H1 (cell line): Measurements from ENCODE around the gene ZFAND4. TPM values are rescaled to one million over a fixed set of nuclear protein-coding genes. Genes with fewer than 3 reads are reported as not detected.

Experiments used
- ATF3 ChIP-seq: IDR thresholded peaks from 2 replicates; pipeline ENCODE4 v1.6.1; 2011; ENCODE audit warnings: low read depth, mild to moderate bottlenecking, low read length; ENCODE audit not compliant: insufficient read depth
- CHD7 ChIP-seq: fragments of 300-600 bp; sonication (generic); IDR thresholded peaks from 2 replicates; pipeline ENCODE4 v1.7.1; 2012; ENCODE audit warnings: low read length, moderate library complexity, mild to moderate bottlenecking, inconsistent platforms; ENCODE audit not compliant: insufficient replicate concordance
- EP300 ChIP-seq, 2 experiments: IDR thresholded peaks; 1 replicate in 1 of 2; 2 replicates in 1 of 2; pipeline ENCODE4 v1.6.1; 2011 to 2012; ENCODE audit warnings: low read depth in 2 of 2, low read length in 2 of 2, mild to moderate bottlenecking in 2 of 2, borderline replicate concordance in 1 of 2, inconsistent platforms in 1 of 2, moderate library complexity in 1 of 2
- FOSL1 ChIP-seq: IDR thresholded peaks from 2 replicates; pipeline ENCODE4 v1.6.1; 2011; ENCODE audit warnings: mild to moderate bottlenecking, low read depth, low read length, moderate library complexity; ENCODE audit not compliant: insufficient read depth
- JUN ChIP-seq: IDR thresholded peaks from 2 replicates; pipeline ENCODE4 v1.6.1; 2011; ENCODE audit warnings: low read depth, mild to moderate bottlenecking, improper control_type of control experiment, low read length
- JUND ChIP-seq: IDR thresholded peaks from 2 replicates; pipeline ENCODE4 v1.6.1; 2011; ENCODE audit warnings: mild to moderate bottlenecking, improper control_type of control experiment, low read length
- RXRA ChIP-seq: IDR thresholded peaks from 2 replicates; pipeline ENCODE4 v1.6.1; 2011; ENCODE audit warnings: low read depth, mild to moderate bottlenecking, low read length, moderate library complexity; ENCODE audit not compliant: insufficient read depth
- SRF ChIP-seq: IDR thresholded peaks from 2 replicates; pipeline ENCODE4 v1.6.1; 2011; ENCODE audit warnings: mild to moderate bottlenecking, low read depth, low read length, moderate library complexity
- TAF1 ChIP-seq: IDR thresholded peaks from 2 replicates; pipeline ENCODE4 v1.6.1; 2011; ENCODE audit warnings: mild to moderate bottlenecking, low read depth, low read length
- polyA plus RNA-seq, 7 experiments: library from polyadenylated mRNA; depleted of rRNA in 3 of 7; stranded (reverse) in 5 of 7; unstranded in 2 of 7; fragments of >200 nt in 5 of 7; fragments of 200-250 nt in 2 of 7; gene quantifications; 1 replicate in 5 of 7; 2 replicates in 1 of 7; 4 replicates in 1 of 7; pipeline versions ENCODE4 v1.2.1 to v1.2.3, GENCODE V29; 2011 to 2013; ENCODE audit warnings: missing spikeins in 2 of 7, mixed read lengths in 2 of 7
- total RNA-seq: library from RNA; stranded (reverse); fragmentation: NEBNext Ultra II Directional; extraction: Animal tissue kit (Norgen Biotek cat#: 25700); gene quantifications from 2 replicates; pipeline ENCODE4 v1.2.1, GENCODE V29; 2021

The ZFAND4 gene
- total and polyA plus RNA-seq, 2 of the 8 experiments (the other 6 are each of a cell fraction or from before 2014, with no cell fraction given) = 2.8 to 17.8 TPM

GRCh38 chr10:45672181-45673073 is at the start of gene ZFAND4 (continued):
- TF ChIP-seq CHD7 = no peak
- no peak for TF ChIP-seq FOSL1
- TF ChIP-seq JUND = no peak
- TF ChIP-seq EP300 (IDR thresholded peaks at IDR 0.05; ENCODE audit: borderline replicate concordance in 1 of 2, low read depth in 2 of 2, low read length in 2 of 2) = no peak
- TF ChIP-seq RXRA = no peak
- no peak for TF ChIP-seq SRF
- peak; percentile 78 for TF ChIP-seq TAF1
- TF ChIP-seq JUN = no peak
- no peak for TF ChIP-seq ATF3
